GM12801 (cell line): ENCODE data around the gene DGKB.

Experiments
- TF ChIP-seq, protein P1 (sequence below): IDR thresholded peaks from one replicate; pipeline ENCODE4 v1.5.1; 2011; ENCODE audit warnings: control low read depth; ENCODE audit not compliant: insufficient read length; ENCODE audit errors: extremely low read depth

The DGKB gene

DNA sequence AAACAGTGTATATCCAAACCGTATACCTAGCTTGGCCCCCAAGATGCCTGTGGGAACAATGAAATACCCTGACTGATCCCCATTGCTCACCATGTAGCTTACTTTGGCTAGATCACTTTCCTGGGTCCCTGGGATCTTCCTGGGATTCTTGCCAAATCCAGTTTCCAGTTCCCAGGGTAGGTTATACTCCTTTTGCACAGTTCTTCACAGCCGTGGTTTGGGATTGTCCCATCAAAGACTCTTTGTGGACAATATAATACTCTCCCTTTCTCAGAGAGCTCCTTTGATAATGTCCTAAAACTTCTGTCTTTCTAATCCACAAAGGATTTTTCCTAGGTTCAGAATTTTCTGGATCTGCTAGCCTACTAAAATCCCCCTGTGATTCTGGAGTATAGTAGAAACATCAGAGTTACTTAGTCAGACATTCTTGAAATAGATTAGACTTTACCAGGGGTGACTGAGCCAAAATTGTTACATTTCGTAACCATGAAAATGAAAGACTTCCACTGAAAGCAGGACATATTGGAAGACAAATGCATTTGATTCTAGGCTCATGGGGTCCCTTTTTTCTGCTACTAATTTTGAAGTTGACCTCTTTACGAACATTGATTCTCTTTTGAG lies 524.8 kb downstream of the DGKB start:
- TF ChIP-seq, protein P1, sequence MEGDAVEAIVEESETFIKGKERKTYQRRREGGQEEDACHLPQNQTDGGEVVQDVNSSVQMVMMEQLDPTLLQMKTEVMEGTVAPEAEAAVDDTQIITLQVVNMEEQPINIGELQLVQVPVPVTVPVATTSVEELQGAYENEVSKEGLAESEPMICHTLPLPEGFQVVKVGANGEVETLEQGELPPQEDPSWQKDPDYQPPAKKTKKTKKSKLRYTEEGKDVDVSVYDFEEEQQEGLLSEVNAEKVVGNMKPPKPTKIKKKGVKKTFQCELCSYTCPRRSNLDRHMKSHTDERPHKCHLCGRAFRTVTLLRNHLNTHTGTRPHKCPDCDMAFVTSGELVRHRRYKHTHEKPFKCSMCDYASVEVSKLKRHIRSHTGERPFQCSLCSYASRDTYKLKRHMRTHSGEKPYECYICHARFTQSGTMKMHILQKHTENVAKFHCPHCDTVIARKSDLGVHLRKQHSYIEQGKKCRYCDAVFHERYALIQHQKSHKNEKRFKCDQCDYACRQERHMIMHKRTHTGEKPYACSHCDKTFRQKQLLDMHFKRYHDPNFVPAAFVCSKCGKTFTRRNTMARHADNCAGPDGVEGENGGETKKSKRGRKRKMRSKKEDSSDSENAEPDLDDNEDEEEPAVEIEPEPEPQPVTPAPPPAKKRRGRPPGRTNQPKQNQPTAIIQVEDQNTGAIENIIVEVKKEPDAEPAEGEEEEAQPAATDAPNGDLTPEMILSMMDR, result no peak

DNA sequence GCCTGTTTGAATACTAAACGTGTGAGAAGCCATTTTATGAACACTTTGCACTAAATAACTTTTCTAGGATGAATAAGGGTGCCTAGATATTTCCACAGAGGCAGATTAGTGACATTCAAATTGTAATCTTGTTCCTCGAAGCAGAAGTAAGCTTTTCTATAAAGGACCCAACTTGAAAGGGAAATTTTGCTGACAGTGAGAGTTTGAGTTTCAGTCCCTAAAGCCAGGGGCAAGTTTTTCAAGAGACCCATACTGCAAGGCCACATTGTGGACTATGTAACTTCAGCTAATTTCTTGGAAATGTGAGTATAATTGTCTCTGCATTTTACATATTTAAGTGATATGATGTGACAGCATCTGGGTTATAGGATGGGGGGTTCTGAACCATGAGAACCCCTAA lies 525.8 kb downstream of the DGKB start:
- TF ChIP-seq, protein P1, result no peak

DNA sequence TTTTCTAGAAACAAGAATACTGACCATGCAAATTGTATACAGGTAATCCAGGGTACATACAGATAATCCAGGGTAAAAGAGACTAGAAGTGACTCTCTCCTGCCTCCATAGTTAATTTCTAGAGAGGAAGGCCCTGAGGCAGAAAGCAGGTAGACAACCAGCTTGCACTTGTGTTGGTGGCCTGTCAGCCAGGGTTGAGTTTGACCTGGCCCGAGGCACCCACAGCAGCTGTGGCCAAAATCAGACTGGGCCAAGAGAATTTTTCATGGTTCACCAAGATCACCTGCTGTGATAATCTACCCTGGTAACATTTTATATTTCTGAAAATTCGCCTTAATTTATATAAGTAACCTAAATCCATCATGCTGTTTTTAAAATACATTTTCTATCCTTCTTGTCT lies 526.6 kb downstream of the DGKB start:
- TF ChIP-seq, protein P1, result no peak

DNA sequence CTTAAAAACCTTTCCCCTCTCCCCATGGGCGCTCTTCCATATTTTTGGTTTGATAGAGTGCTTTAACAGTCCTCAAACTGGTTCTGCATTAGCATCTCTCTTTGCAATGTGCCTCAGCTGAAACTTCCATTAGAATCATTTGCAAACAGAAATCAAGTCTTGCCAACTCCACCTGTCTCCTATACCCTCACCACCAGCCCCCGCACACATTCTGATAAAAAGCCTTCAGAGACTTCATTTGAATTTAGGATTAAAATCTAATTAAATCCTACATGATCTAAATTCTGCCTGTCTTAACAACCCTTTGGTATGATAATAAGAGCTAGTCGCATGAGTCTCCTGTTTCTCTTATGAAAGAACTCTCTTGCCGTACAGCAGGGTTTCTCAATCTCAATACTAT lies 528.2 kb downstream of the DGKB start:
- TF ChIP-seq, protein P1, result no peak

DNA sequence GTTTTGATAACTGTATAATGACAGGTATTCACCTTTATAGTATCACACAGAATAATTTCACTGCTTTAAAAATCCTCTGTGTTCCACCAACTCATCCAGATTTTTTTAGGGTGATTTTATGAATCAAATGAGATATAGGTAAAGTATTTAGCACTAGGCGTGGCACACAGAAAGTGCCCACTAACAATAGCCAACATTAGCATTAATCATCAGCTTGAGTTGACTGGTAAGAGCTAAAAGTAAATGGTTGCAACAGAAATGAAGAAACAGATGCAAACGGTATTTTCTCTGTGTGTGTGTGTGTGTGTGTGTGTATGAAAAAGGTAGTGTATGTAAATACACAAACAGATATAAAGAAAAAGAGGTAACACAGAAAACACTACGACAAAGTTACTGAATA lies 534.3 kb downstream of the DGKB start:
- TF ChIP-seq, protein P1, result no peak

DNA sequence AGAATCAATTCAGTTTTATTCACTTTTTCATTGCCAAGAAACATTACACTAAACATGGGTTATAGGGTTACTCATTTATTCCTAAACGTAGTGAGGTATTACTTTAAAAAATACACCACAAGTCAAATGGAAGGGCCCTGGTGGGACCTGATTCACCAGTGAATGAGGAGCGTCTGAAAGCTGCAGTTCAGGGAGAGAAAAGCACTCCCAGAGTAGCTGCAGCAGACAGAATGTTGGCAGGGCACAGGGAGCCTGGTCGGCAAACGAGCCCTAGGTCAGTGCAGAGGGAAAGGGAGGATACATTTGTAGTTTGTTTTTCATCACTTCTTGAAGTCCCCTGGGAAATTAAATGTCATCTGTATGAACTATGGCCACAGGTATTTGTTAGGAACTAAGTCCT lies 551.4 kb downstream of the DGKB start:
- TF ChIP-seq, protein P1, result no peak

DNA sequence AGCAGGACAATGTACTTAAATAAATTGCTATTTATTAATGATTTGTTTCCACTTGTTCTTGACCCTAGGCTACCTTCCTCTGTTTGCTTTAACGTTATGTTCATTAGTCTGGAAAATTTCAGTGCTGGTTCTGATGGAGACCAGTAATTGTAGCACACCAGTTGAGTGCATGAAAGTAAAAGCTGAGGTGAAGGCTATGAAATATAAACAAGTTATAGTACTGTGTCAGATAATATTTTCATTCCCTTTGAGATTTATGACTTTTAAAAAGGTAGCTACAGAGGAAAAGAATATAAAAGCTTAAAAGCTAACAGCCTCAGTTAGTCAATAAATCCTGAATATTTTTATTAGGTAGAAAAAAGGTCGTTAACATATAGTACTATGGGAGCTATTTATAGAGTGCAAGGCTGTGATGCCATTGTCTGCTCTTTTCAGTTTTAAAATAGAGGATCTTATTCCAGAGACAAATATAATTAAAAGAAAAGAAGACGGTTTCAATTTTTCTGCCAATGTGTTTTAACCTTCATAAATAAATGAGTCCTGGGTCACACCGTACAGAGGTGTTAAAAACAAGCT lies 561.3 kb downstream of the DGKB start:
- TF ChIP-seq, protein P1, result no peak
